ENCODE measurements around the gene COX8A. TPM values are rescaled to one million over a fixed set of nuclear protein-coding genes. Genes with fewer than 3 reads are reported as not detected.

COX8A gene
- total and polyA plus RNA-seq, 9 of the 15 experiments (the other 6 are each of a cell fraction or from before 2014, with no cell fraction given), result 274 to 1,206 (median 526) TPM

GRCh38 chr11:64007629-64008282 lies 33.3 kb downstream of the COX8A start (continued):
- no peak for TF ChIP-seq CHD1 (IDR thresholded peaks at IDR 0.05; ENCODE audit: low read length)
- TF ChIP-seq FOXO4 (CRISPR knock-in tag; IDR thresholded peaks at IDR 0.05), result no peak
- TF ChIP-seq FOXK1 (CRISPR knock-in tag; IDR thresholded peaks at IDR 0.05; ENCODE audit: borderline replicate concordance), result no peak
- TF ChIP-seq TAL1 (IDR thresholded peaks at IDR 0.05), result peak; percentile 93
- TF ChIP-seq KLF13 (tag; IDR thresholded peaks at IDR 0.05; ENCODE audit: borderline replicate concordance, low read depth), result peak; percentile 37; the same call in 1 of the 2 replicates
- no peak for TF ChIP-seq BRD9 (IDR thresholded peaks at IDR 0.05; ENCODE audit: low read depth, partially characterized antibody)
- TF ChIP-seq ZBTB49 (CRISPR knock-in tag; IDR thresholded peaks at IDR 0.05; ENCODE audit: borderline replicate concordance), result no peak
- TF ChIP-seq ZNF695 (CRISPR knock-in tag; IDR thresholded peaks at IDR 0.05), result no peak
- TF ChIP-seq HMG20B (CRISPR knock-in tag; IDR thresholded peaks at IDR 0.05), result no peak
- TF ChIP-seq ZNF174 (CRISPR knock-in tag; IDR thresholded peaks at IDR 0.05), result no peak
- no peak for TF ChIP-seq HNRNPK (IDR thresholded peaks at IDR 0.05; ENCODE audit: low read depth, low read length, poor library complexity, severe bottlenecking)
- TF ChIP-seq RREB1 (CRISPR knock-in tag; IDR thresholded peaks at IDR 0.05), result no peak
- TF ChIP-seq SNRNP70 (optimal IDR thresholded peaks at IDR 0.05; ENCODE audit: low read depth, low read length), result no peak
- TF ChIP-seq CBX8 (IDR thresholded peaks at IDR 0.05; ENCODE audit: borderline replicate concordance, extremely low read depth, low read depth, low read length, poor library complexity, severe bottlenecking), result no peak
- TF ChIP-seq FOXP4 (CRISPR knock-in tag; IDR thresholded peaks at IDR 0.05; ENCODE audit: borderline replicate concordance), result peak; percentile 25; the same call in 1 of the 2 replicates

All from K562 (cell line).